Suprapubic skin (tissue), 4 donors: ENCODE results near the gene ZBTB20.

Experiments
- CTCF ChIP-seq, 2 donors: fragments of 200-600 bp in 1 of 2; fragments of 450-650 bp in 1 of 2; sonication (generic) in 1 of 2; IDR thresholded peaks; one replicate each; pipeline ENCODE4 v1.5.1; 2016 to 2019; ENCODE audit warnings: antibody characterized with exemption in 2 of 2, mild to moderate bottlenecking in 1 of 2, moderate library complexity in 1 of 2
- POLR2A ChIP-seq, 2 donors: fragments of 450-650 bp; IDR thresholded peaks; one replicate each; pipeline ENCODE4 v1.6.1; 2017; ENCODE audit warnings: antibody characterized with exemption in 2 of 2, mild to moderate bottlenecking in 2 of 2, moderate library complexity in 2 of 2
- POLR2AphosphoS5 ChIP-seq, 3 donors: sonication (generic); formaldehyde crosslinking; IDR thresholded peaks; one replicate each; pipeline ENCODE4 v1.6.1; 2017; ENCODE audit warnings: antibody characterized with exemption in 3 of 3

DNA sequence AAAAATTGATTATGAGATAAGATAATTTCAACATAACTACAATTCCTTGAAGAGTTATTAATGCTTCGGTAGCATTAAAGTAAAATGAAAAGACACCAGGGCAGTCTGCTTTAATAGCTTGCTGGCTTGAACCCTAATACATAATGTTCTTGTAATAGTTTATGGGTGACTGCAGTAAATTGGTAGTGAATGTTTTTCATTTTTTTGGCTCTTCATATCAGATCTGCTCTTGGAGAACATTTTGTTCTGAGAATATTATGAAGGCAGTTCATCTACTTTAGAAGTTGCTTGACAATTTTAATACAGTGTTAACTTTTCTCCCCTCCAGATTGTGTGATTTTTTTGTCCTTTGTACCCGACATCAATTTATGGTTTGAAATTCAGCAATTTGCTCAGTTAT lies 128.4 kb downstream of the ZBTB20 start:
- TF ChIP-seq CTCF (IDR thresholded peaks at IDR 0.05) (no peak), POLR2AphosphoS5 (IDR thresholded peaks at IDR 0.05) (no peak), POLR2A (IDR thresholded peaks at IDR 0.05) (no peak)
